ENCODE data around the gene DPH5. TPM values are rescaled to one million over a fixed set of nuclear protein-coding genes. Genes with fewer than 3 reads are reported as not detected.

Gene DPH5
- total RNA-seq, 1 donor from 2014 or later = 49.1 TPM

DNA sequence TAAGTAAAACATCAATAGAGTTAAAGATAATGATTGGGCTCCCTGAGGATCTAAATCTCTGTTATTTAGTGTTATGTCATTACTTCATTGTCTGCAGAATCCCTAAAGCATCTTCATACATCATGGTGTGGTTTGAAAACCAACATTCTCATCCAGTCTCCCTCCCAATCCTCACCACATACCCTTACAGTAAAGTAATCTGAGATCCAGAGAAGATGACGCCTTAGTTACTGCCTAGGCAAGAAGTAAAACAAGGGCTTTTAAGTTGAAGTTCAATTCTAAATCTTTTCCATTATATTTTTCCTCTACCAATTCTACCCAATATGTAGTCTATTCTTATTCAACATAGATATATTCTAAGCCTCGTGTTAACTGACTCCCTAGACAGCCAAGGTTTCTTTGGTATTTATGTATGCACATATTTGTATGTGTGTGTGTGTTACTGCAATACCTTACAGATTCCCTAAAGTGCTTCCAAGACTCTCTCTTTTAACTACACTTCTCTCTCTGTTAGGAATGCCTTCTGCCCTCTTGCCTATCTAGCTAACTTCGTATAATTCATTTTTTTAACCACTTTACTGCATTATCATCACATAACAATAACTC is 17.3 kb downstream of the DPH5 start:
- Mint-ChIP-seq H3K4me1 (ENCODE audit: unreplicated experiment) (peaks cover 25% of the 10 kb centered on the region), H3K27ac (ENCODE audit: unreplicated experiment) (no peak overlapping the region), H3K9me3 (ENCODE audit: unreplicated experiment) (no peaks in the 10 kb centered on the region), H3K36me3 (ENCODE audit: unreplicated experiment) (peaks cover 26% of the 10 kb centered on the region), H3K27me3 (ENCODE audit: unreplicated experiment) (no peaks in the 10 kb centered on the region), H3K4me3 (ENCODE audit: unreplicated experiment) (no peak overlapping the region)
- no peak for DNase-seq (ENCODE audit: extremely low spot score, unreplicated experiment)
- TF ChIP-seq, protein P1, sequence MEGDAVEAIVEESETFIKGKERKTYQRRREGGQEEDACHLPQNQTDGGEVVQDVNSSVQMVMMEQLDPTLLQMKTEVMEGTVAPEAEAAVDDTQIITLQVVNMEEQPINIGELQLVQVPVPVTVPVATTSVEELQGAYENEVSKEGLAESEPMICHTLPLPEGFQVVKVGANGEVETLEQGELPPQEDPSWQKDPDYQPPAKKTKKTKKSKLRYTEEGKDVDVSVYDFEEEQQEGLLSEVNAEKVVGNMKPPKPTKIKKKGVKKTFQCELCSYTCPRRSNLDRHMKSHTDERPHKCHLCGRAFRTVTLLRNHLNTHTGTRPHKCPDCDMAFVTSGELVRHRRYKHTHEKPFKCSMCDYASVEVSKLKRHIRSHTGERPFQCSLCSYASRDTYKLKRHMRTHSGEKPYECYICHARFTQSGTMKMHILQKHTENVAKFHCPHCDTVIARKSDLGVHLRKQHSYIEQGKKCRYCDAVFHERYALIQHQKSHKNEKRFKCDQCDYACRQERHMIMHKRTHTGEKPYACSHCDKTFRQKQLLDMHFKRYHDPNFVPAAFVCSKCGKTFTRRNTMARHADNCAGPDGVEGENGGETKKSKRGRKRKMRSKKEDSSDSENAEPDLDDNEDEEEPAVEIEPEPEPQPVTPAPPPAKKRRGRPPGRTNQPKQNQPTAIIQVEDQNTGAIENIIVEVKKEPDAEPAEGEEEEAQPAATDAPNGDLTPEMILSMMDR (IDR thresholded peaks at IDR 0.05) = no peak

DNA sequence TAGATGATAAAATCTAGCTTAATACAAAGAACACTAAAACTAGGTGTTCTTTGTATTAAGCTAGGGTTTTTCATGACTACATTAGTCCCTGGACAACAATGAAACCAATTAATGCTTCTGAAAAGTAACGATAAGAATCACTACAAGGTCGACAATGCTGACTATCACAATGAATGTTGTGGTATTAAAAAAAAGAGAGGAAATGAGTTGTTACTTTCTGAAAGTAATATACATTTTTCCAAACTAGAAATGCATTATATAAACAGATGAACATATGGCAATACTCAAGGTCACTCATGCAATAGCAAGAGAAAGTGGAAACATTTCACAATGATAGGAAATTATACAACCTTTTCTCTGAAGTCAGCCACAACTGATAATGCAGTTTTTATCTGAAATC is 19.0 kb downstream of the DPH5 start:
- H3K4me1 Mint-ChIP-seq (ENCODE audit: unreplicated experiment) = peaks cover 38% of the 10 kb centered on the region
- H3K27ac Mint-ChIP-seq (ENCODE audit: unreplicated experiment) = no peak overlapping the region
- H3K4me3 Mint-ChIP-seq (ENCODE audit: unreplicated experiment) = no peak overlapping the region
- no peak for DNase-seq (ENCODE audit: extremely low spot score, unreplicated experiment)
- TF ChIP-seq, protein P1 (IDR thresholded peaks at IDR 0.05) = no peak
- peaks cover 16% of the 10 kb centered on the region for H3K36me3 Mint-ChIP-seq (ENCODE audit: unreplicated experiment)
- no peaks in the 10 kb centered on the region for H3K9me3 Mint-ChIP-seq (ENCODE audit: unreplicated experiment)
- H3K27me3 Mint-ChIP-seq (ENCODE audit: unreplicated experiment) = no peaks in the 10 kb centered on the region

DNA sequence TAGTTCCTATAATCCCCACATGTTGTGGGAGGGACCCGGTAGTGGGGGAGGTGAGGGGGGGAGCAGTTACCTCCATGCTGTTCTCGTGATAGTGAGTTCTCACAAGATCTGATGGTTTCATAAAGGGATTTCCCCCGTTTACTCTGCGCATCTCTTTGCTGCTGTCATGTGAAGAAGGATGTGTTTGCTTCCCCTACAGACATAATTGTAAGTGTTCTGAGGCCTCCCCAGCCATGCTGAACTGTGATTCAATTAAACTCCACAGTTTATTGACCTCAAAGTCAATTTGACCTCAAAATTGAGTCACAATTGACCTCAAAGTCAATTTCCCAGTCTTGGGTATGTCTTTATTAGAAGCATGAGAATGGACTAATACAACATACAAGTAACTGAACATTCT is 19.7 kb downstream of the DPH5 start:
- H3K27ac Mint-ChIP-seq (ENCODE audit: unreplicated experiment) = peak overlapping the region; percentile 31
- no peaks in the 10 kb centered on the region for H3K27me3 Mint-ChIP-seq (ENCODE audit: unreplicated experiment)
- H3K9me3 Mint-ChIP-seq (ENCODE audit: unreplicated experiment) = no peaks in the 10 kb centered on the region
- H3K36me3 Mint-ChIP-seq (ENCODE audit: unreplicated experiment) = peaks cover 19% of the 10 kb centered on the region
- TF ChIP-seq, protein P1 (IDR thresholded peaks at IDR 0.05) = no peak
- peaks cover 38% of the 10 kb centered on the region for H3K4me1 Mint-ChIP-seq (ENCODE audit: unreplicated experiment)
- H3K4me3 Mint-ChIP-seq (ENCODE audit: unreplicated experiment) = no peak overlapping the region
- DNase-seq (ENCODE audit: extremely low spot score, unreplicated experiment) = no peak

DNA sequence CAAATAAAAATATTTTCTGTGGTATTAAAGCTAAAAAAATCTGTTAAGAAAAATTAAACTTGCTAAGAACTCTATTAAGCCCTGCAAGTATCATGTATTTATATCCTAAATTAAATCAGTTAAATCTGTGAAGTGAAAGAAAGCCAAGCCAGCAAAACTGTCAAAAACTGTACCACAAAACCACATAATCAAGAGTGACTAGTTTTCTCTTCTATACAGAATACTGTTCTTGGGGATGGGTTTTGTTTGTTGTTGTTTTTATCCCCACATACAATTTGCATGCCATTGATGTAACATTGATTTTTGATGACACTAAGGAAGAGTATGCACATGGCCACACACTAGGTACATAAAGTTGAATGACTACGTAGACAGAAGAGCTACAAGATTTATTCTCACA is 20.4 kb downstream of the DPH5 start:
- peaks cover 38% of the 10 kb centered on the region for H3K4me1 Mint-ChIP-seq (ENCODE audit: unreplicated experiment)
- no peak for DNase-seq (ENCODE audit: extremely low spot score, unreplicated experiment)
- no peaks in the 10 kb centered on the region for H3K27me3 Mint-ChIP-seq (ENCODE audit: unreplicated experiment)
- H3K4me3 Mint-ChIP-seq (ENCODE audit: unreplicated experiment) = no peak overlapping the region
- TF ChIP-seq, protein P1 (IDR thresholded peaks at IDR 0.05) = no peak
- H3K9me3 Mint-ChIP-seq (ENCODE audit: unreplicated experiment) = no peaks in the 10 kb centered on the region
- peak overlapping the region; percentile 1 for H3K27ac Mint-ChIP-seq (ENCODE audit: unreplicated experiment)
- peaks cover 20% of the 10 kb centered on the region for H3K36me3 Mint-ChIP-seq (ENCODE audit: unreplicated experiment)

DNA sequence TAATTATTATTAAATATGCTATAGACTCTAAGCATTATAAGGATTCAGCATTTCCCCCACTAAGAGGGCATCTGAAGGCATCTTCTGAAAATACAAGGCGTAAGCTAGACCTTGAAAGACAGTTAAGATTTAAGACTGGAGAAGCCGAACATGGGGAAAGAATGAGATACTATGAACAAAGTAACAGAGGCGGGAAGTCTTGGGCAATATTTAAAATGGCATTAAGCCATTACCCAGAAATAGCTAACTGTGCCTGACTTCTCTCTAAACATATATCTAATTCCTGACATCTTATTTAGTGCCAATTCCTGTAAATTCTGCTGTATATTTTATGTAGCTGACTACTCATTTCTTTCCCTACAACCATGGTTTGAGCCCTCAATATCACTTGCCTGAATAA is 20.9 kb downstream of the DPH5 start:
- H3K27me3 Mint-ChIP-seq (ENCODE audit: unreplicated experiment) = no peaks in the 10 kb centered on the region
- peaks cover 21% of the 10 kb centered on the region for H3K36me3 Mint-ChIP-seq (ENCODE audit: unreplicated experiment)
- no peak overlapping the region for H3K27ac Mint-ChIP-seq (ENCODE audit: unreplicated experiment)
- no peaks in the 10 kb centered on the region for H3K9me3 Mint-ChIP-seq (ENCODE audit: unreplicated experiment)
- TF ChIP-seq, protein P1 (IDR thresholded peaks at IDR 0.05) = no peak
- peaks cover 38% of the 10 kb centered on the region for H3K4me1 Mint-ChIP-seq (ENCODE audit: unreplicated experiment)
- no peak for DNase-seq (ENCODE audit: extremely low spot score, unreplicated experiment)
- H3K4me3 Mint-ChIP-seq (ENCODE audit: unreplicated experiment) = no peak overlapping the region
